Measurements from ENCODE around the gene CRTAP.
"Not testable (repeated sequence)": the region's sequence is repeated elsewhere in the genome, so short reads cannot be mapped to it uniquely, and the experiment has no call there.

Gene CRTAP

GRCh38 chr3:33181641-33182040 is 67.8 kb downstream of the CRTAP start:
- not testable (repeated sequence) for DNase-seq

GRCh38 chr3:33184863-33185262 is 71.0 kb downstream of the CRTAP start:
- no peak for DNase-seq

- no peak for DNase-seq
Measured at GRCh38 chr3:33186524-33187367, 72.9 kb downstream of the CRTAP start.

- no peak for DNase-seq
Measured at GRCh38 chr3:33187368-33187634, 73.5 kb downstream of the CRTAP start.

GRCh38 chr3:33194303-33194702 is 80.5 kb downstream of the CRTAP start:
- no peak for DNase-seq

- no peak for DNase-seq
Measured at GRCh38 chr3:33196538-33196937, 82.7 kb downstream of the CRTAP start.
